Measurements from ENCODE around the gene TMC3.

The TMC3 gene

DNA sequence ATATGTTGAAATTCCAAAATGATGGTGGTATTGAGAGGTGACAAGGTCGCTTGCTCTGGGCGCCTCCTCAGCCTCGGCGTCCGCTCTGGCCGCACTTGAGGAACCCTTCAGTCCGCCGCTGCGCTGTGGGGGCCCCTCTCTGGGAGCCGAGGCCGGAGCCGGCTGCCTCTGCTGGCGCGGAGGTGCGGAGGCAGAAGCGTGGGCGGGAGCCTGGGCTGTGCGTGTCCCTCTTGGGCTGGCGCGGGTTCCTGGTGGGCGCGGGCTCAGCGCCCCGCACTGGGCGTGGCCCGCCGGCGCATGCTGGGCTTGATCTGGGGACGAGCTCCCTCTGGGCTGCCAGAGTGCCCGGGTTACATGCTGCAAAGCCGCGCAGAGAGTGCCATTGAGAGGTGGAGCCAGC lies 39.8 kb upstream of the TMC3 start:
- Histone ChIP-seq H3K4me3 (replicated peaks; ENCODE audit: low read depth, low read length) (no peak overlapping the region), H3K36me3 (ENCODE audit: control insufficient read depth, insufficient read depth, low read length) (no peaks in the 10 kb centered on the region)
- TF ChIP-seq, protein P1, sequence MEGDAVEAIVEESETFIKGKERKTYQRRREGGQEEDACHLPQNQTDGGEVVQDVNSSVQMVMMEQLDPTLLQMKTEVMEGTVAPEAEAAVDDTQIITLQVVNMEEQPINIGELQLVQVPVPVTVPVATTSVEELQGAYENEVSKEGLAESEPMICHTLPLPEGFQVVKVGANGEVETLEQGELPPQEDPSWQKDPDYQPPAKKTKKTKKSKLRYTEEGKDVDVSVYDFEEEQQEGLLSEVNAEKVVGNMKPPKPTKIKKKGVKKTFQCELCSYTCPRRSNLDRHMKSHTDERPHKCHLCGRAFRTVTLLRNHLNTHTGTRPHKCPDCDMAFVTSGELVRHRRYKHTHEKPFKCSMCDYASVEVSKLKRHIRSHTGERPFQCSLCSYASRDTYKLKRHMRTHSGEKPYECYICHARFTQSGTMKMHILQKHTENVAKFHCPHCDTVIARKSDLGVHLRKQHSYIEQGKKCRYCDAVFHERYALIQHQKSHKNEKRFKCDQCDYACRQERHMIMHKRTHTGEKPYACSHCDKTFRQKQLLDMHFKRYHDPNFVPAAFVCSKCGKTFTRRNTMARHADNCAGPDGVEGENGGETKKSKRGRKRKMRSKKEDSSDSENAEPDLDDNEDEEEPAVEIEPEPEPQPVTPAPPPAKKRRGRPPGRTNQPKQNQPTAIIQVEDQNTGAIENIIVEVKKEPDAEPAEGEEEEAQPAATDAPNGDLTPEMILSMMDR (IDR thresholded peaks at IDR 0.05; ENCODE audit: insufficient read depth, low read length, poor library complexity, severe bottlenecking), result no peak

GRCh38 chr15:81411969-81412633 lies 38.1 kb upstream of the TMC3 start:
- TF ChIP-seq, protein P1 (IDR thresholded peaks at IDR 0.05; ENCODE audit: insufficient read depth, low read length, poor library complexity, severe bottlenecking), result no peak
- no peak for DNase-seq (ENCODE audit: extremely low read depth, insufficient read length)
- H3K27me3 ChIP-seq (replicated peaks; ENCODE audit: control insufficient read depth, insufficient read depth, low read length), result peaks cover 3% of the 10 kb centered on the region; the same call in 1 of the 2 replicates
- no peaks in the 10 kb centered on the region for H3K36me3 ChIP-seq (ENCODE audit: control insufficient read depth, insufficient read depth, low read length)
- H3K4me3 ChIP-seq (replicated peaks; ENCODE audit: low read depth, low read length), result no peak overlapping the region

More for the DNA sequence above, 39.8 kb upstream of the TMC3 start:
- peaks cover 3% of the 10 kb centered on the region; the same call in 1 of the 2 replicates for H3K27me3 ChIP-seq (replicated peaks; ENCODE audit: control insufficient read depth, insufficient read depth, low read length)
- DNase-seq (ENCODE audit: extremely low read depth, insufficient read length), result no peak

DNA sequence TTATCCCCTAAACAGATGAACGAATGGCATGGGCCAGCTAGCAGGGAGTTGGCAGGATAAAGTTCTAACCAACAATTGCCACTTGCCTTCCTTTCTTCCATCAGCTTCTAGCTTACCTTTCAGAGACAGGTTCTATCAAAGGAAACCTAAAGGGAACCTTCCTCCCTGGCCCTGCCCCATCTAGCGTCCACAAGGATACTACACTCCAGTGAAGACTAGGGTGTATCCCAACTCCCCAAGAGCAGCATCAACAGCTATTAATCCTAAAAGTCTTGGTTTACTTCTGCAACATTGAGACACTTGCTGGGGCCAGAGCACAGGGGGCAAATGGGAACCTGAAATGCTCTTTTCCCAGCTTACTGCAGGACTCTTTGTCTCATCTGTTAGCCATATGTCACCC lies 37.0 kb upstream of the TMC3 start:
- no peak overlapping the region for H3K4me3 ChIP-seq (replicated peaks; ENCODE audit: low read depth, low read length)
- H3K36me3 ChIP-seq (ENCODE audit: control insufficient read depth, insufficient read depth, low read length), result no peaks in the 10 kb centered on the region
- peaks cover 3% of the 10 kb centered on the region; the same call in 1 of the 2 replicates for H3K27me3 ChIP-seq (replicated peaks; ENCODE audit: control insufficient read depth, insufficient read depth, low read length)
- no peak for DNase-seq (ENCODE audit: extremely low read depth, insufficient read length)
- TF ChIP-seq, protein P1 (IDR thresholded peaks at IDR 0.05; ENCODE audit: insufficient read depth, low read length, poor library complexity, severe bottlenecking), result peak; percentile 22

DNA sequence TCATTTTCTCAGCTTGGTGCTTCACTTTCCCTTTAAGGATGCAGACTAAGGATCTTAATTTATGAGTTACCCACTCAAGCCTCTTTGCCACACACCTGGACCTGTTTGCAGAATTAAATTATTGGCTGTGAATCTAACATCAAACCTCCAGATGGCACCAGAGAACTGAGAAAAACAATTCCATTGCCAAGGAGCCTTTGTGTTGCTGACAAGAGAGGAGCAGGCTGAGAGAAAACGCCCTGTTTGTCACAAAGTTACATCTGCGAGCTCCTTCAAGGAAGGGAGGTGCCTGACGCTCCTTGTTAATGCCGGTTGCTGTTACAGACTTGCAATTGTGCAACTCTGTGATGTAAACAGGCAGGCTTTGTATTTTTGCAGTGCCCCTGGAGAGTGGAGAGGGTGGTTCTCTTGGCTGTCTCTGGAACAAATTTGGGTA lies 36.3 kb upstream of the TMC3 start:
- H3K4me3 ChIP-seq (replicated peaks; ENCODE audit: low read depth, low read length), result no peak overlapping the region
- no peaks in the 10 kb centered on the region for H3K36me3 ChIP-seq (ENCODE audit: control insufficient read depth, insufficient read depth, low read length)
- peaks cover 3% of the 10 kb centered on the region; the same call in 1 of the 2 replicates for H3K27me3 ChIP-seq (replicated peaks; ENCODE audit: control insufficient read depth, insufficient read depth, low read length)
- TF ChIP-seq, protein P1 (IDR thresholded peaks at IDR 0.05; ENCODE audit: insufficient read depth, low read length, poor library complexity, severe bottlenecking), result peak; percentile 24
- DNase-seq (ENCODE audit: extremely low read depth, insufficient read length), result no peak

- Histone ChIP-seq H3K27me3 (replicated peaks; ENCODE audit: control insufficient read depth, insufficient read depth, low read length) (peaks cover 3% of the 10 kb centered on the region; the same call in 1 of the 2 replicates), H3K36me3 (ENCODE audit: control insufficient read depth, insufficient read depth, low read length) (no peaks in the 10 kb centered on the region), H3K4me3 (replicated peaks; ENCODE audit: low read depth, low read length) (no peak overlapping the region)
- TF ChIP-seq, protein P1 (IDR thresholded peaks at IDR 0.05; ENCODE audit: insufficient read depth, low read length, poor library complexity, severe bottlenecking), result no peak
- DNase-seq (ENCODE audit: extremely low read depth, insufficient read length), result no peak
Observed at GRCh38 chr15:81407718-81408117, 33.7 kb upstream of the TMC3 start.

Data from GM06990 (cell line).